Memory B cell (primary cell): ENCODE measurements around the gene CDH11.

ENCODE experiments used
- ATAC-seq: fragments of 150-1000 bp; cut with Tn5 transposase; 2 replicates; pipeline ENCODE4 v1.10.0; 2021; ENCODE audit warnings: low read depth, mild to moderate bottlenecking, moderate library complexity
- DNase-seq, 2 donors: peaks; one replicate each; pipeline ENCODE4 v3.0.0; 2022; ENCODE audit warnings: low spot score in 2 of 2
- H3K27ac Mint-ChIP-seq: one replicate; pipeline ENCODE4 v1.8.0; 2022; ENCODE audit warnings: mild to moderate bottlenecking, moderate library complexity, mixed read lengths
- H3K27me3 Mint-ChIP-seq: one replicate; pipeline ENCODE4 v1.8.0; 2022; ENCODE audit warnings: mixed read lengths
- H3K36me3 Mint-ChIP-seq: one replicate; pipeline ENCODE4 v1.8.0; 2022; ENCODE audit warnings: mild to moderate bottlenecking, mixed read lengths
- H3K4me1 Mint-ChIP-seq: one replicate; pipeline ENCODE4 v1.8.0; 2022; ENCODE audit warnings: mixed read lengths
- H3K4me3 Mint-ChIP-seq: one replicate; pipeline ENCODE4 v1.8.0; 2022; ENCODE audit warnings: mild to moderate bottlenecking, moderate library complexity, mixed read lengths
- H3K9me3 Mint-ChIP-seq: one replicate; pipeline ENCODE4 v1.8.0; 2022; ENCODE audit warnings: mixed read lengths

CDH11 gene

DNA sequence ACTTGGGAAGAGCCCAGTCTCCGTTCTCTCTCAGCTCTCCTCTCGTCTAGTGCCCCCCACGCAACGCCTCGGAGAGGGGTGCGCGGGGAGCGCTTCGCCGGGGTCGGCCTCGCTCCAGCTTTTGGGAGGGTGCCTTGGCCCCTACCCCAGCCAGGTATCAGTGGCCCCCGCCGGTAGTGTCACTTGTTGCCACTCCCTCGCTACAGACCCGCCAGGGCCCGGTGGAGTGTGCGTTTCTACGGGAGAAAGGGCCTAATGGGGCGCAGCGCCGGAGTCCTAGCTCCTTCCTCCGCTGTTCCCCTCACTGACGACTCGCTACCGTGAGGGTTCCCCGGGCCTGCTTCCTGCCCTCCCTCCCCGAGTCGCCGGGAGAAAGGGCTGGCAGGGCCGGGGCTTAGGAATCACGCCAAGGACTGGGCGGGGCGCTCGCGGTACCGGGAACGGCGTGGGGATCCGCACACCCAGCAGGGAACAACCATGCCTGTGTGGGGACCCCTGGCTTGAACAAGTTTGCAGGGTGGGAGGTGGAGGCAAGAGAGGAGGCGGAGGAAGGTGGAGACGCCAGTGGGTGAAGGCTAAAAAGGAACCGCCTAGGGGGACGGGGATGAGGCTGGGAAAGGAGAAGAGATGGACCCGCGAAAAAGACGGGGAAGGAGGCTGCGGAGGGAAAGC, 997 bp upstream of the CDH11 start:
- H3K27me3 Mint-ChIP-seq: peaks cover 9% of the 10 kb centered on the region
- no peak overlapping the region for H3K27ac Mint-ChIP-seq
- ATAC-seq: no peak
- no peaks in the 10 kb centered on the region for H3K4me1 Mint-ChIP-seq
- DNase-seq: no peak
- H3K4me3 Mint-ChIP-seq: no peak overlapping the region
- H3K9me3 Mint-ChIP-seq: no peaks in the 10 kb centered on the region
- no peaks in the 10 kb centered on the region for H3K36me3 Mint-ChIP-seq

DNA sequence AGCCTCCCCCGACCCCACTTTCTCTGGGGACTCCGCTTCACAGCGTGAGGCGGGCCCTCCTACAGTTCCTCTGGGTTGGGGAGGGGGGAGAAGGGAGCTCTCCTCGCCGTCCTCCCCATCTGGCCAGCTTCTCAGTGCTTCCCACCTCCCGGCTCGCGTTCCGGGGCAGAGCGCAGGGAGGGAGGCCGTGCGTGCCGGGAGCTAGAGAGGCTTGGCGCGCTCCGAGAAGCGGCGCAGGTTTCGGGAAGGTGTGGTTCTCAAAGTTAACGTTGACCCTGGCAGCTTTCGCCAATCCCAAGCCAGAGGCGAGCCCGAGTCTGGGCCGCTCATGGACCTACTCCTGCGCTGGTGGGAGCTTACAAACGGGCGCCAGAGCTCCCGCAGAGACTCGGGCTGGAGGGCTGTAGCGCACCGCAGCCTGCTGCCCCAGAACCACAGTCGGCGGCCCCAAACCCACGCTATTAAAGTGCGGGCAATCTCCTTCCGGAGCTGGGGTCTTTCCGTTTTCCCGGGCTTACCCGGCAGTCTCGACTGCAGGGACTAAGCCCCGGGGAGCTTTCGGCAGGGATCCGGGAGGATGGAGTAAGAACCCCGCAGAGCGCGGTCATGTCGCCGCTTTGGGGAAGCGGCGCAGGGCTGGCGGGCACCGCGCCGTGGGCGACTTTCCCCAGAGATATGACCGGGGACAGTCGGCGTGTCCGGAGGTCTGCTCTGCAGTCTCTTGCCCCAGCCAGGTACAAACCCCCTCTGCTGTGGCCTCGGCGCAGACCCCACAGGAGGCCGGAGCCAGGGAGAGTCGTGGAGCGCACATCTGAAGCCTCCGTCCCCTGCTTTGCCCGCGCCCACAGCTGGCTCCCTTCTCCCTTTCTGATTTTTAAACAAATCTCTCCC, 787 bp downstream of the CDH11 start:
- no peaks in the 10 kb centered on the region for H3K4me1 Mint-ChIP-seq
- no peak overlapping the region for H3K4me3 Mint-ChIP-seq
- DNase-seq (no peak), ATAC-seq (no peak)
- no peaks in the 10 kb centered on the region for H3K9me3 Mint-ChIP-seq
- no peak overlapping the region for H3K27ac Mint-ChIP-seq
- H3K36me3 Mint-ChIP-seq: no peaks in the 10 kb centered on the region
- peaks cover 9% of the 10 kb centered on the region for H3K27me3 Mint-ChIP-seq

DNA sequence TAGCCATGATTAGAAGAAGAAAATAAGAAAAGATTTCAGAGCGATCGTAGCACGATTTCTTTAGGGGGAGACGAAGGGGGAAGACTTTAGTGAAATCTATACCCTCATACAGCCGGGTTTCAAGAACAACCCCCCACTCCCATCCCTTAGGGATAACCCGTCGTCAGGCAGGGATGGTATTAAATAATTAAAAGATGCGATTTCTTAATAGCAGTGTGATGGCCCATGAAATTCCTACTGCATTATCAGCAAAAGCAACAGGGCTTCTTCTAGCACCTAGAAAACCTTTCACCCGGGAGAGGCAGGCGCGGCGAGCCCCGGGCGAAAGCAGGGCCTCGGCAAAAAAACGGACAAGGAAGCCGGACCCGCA, 1.4 kb downstream of the CDH11 start:
- H3K4me3 Mint-ChIP-seq: no peak overlapping the region
- ATAC-seq: no peak
- no peaks in the 10 kb centered on the region for H3K4me1 Mint-ChIP-seq
- no peaks in the 10 kb centered on the region for H3K9me3 Mint-ChIP-seq
- peaks cover 9% of the 10 kb centered on the region for H3K27me3 Mint-ChIP-seq
- H3K36me3 Mint-ChIP-seq: no peaks in the 10 kb centered on the region
- DNase-seq: no peak
- no peak overlapping the region for H3K27ac Mint-ChIP-seq

DNA sequence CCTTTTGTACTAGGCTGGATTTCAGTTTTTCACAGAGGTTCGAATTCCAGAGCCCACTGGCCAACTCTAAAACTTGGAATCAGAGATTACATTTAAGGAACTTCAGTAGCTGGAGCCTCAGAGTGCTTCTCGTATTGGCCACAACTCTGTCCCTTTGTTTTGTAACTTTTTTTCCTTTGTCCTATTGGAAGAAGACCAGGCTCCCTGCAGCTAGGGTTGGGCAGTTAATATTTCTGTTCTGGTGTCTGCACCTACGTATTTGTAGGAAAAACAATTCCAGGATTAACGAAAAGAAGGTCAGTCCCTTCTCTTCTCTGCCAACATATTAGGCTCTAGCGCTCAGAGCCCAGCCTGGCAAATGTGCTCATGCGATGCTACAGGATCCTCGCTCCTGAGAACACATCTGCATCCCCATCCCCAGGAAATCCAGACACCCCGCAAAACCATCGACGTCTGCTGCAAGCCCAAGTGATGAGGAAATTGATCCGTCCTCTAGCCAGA, 1.9 kb downstream of the CDH11 start:
- no peak overlapping the region for H3K4me3 Mint-ChIP-seq
- H3K27ac Mint-ChIP-seq: no peak overlapping the region
- peaks cover 9% of the 10 kb centered on the region for H3K27me3 Mint-ChIP-seq
- H3K36me3 Mint-ChIP-seq: no peaks in the 10 kb centered on the region
- no peaks in the 10 kb centered on the region for H3K4me1 Mint-ChIP-seq
- no peaks in the 10 kb centered on the region for H3K9me3 Mint-ChIP-seq
- DNase-seq (no peak), ATAC-seq (no peak)

DNA sequence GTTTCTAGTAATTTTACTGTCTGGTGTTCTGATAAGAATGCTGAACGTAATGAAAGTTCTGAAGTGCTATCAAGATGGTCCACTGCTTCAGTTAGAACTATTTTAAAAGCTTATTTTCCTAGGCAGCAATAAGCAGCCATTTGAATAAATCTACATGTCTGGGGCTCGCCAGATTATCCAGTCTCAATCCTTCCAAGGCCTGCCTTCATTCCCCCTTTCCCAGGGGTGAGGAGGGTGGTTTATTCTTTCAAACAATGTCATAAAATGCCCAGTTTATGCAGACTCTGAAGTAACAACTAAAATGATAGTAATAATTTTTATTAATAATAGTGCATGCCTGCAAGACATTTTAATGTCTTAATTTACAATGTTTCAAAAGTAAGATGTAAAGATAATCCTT, 2.4 kb downstream of the CDH11 start:
- no peak overlapping the region for H3K4me3 Mint-ChIP-seq
- no peak overlapping the region for H3K27ac Mint-ChIP-seq
- no peaks in the 10 kb centered on the region for H3K36me3 Mint-ChIP-seq
- H3K27me3 Mint-ChIP-seq: peaks cover 9% of the 10 kb centered on the region
- DNase-seq (no peak), ATAC-seq (no peak)
- no peaks in the 10 kb centered on the region for H3K4me1 Mint-ChIP-seq
- no peaks in the 10 kb centered on the region for H3K9me3 Mint-ChIP-seq

DNA sequence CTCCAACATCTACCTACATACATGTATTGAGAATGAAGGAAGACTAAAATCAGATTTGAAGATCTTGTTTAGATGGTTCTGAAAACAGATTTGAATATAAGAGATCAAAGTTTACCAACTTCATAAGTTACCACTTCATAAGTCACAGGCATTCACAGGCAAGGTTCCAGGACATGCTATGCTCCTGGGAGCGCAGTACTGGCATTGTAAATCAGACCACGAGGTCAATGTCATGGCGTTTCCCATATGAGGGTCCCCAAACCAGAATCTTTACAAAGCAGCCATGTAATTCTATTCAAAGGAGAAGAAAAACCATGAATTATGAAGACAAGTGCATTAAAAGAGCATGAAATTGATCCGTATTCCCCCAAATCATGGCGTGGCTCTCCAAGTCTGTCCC, 3.0 kb downstream of the CDH11 start:
- Mint-ChIP-seq H3K36me3 (no peaks in the 10 kb centered on the region), H3K27me3 (peaks cover 9% of the 10 kb centered on the region), H3K9me3 (no peaks in the 10 kb centered on the region), H3K4me1 (no peaks in the 10 kb centered on the region), H3K4me3 (no peak overlapping the region), H3K27ac (no peak overlapping the region)
- ATAC-seq: no peak
- no peak for DNase-seq

DNA sequence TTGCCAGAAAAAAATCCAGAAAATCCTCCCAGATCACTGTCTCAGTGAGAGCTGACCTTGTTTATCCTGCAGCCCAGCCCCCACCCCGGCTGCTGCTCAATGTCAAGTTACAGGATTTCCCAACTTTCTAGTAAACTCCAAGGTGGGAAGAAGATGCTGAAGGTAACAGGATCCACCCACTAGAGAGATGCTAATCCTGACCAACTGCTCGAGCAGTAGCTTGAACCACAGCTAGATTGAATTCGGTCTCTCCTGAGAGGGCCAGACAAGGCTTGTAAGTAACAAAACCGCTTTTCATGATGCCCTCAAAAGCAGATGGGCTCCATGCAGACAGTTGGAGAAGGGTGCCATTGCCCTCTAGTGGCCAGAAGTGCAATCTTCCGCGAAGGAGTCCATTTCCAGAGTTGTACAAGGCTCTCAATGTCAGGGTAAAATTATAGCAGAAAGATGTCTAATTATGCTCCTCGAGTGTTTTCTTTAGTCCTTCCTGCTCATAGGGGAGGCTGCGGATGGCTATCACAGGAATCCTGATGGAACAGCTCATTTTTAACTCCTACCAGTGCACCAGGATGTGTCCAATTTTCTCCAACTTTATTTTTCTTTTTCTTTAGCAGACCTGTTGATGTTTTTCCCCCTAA, 3.9 kb downstream of the CDH11 start:
- ATAC-seq (peak; percentile 35), DNase-seq (peak in 1 of 2 donors; percentile 11)
- H3K4me3 Mint-ChIP-seq: no peak overlapping the region
- no peak overlapping the region for H3K27ac Mint-ChIP-seq
- H3K9me3 Mint-ChIP-seq: no peaks in the 10 kb centered on the region
- H3K4me1 Mint-ChIP-seq: no peaks in the 10 kb centered on the region
- no peaks in the 10 kb centered on the region for H3K36me3 Mint-ChIP-seq
- peaks cover 6% of the 10 kb centered on the region for H3K27me3 Mint-ChIP-seq

DNA sequence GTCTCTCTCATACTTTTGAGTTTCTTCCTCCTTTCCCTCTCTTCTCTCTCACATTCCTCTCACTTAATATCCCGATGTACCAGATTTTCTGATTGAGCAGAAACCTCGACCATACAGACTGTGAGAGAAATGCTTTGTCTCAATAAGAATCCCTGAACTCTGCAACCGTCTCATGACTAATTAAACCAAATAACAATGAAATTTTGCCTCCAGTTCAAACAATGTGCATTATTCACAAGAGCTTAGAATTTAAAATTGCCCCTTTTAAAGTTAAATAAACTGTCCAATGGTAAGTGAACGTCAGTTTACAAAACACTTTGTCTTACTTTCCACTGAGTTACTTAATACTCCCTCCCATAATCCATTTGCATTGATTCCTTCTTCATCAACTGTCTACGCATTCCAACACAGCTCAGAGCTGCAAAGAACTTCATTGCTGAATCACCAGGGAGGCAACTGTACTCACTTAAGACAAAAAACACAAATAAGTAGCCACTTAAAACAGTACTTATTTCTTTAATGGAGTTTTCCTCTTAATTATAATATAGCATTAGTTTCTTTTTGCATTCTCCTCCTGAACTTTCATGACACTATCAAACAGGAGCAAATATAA, 4.9 kb downstream of the CDH11 start:
- H3K27me3 Mint-ChIP-seq: peaks cover 3% of the 10 kb centered on the region
- no peak for DNase-seq
- no peak overlapping the region for H3K27ac Mint-ChIP-seq
- ATAC-seq: no peak
- no peaks in the 10 kb centered on the region for H3K36me3 Mint-ChIP-seq
- no peaks in the 10 kb centered on the region for H3K9me3 Mint-ChIP-seq
- no peak overlapping the region for H3K4me3 Mint-ChIP-seq
- no peaks in the 10 kb centered on the region for H3K4me1 Mint-ChIP-seq

DNA sequence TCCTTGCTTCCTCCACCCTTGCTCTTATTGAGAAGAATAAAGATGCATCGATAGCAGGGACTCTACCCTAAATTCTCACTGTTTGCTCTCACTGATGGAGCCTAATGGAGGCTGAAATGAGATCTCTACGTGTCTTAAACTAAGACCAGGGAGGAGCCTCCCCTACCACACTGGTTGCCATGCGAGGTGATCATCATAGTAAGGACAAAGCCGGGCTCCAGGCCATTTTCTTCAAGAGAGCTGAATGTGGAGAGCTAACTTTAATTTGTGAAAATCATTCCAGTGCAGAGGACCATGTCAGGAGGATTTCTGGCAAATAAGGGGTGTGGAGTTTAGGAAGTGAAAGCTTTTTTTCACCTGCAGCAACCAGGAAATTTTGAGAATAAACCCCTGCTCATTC, 5.6 kb downstream of the CDH11 start:
- Mint-ChIP-seq H3K4me1 (no peaks in the 10 kb centered on the region), H3K27ac (no peak overlapping the region)
- no peak for DNase-seq

DNA sequence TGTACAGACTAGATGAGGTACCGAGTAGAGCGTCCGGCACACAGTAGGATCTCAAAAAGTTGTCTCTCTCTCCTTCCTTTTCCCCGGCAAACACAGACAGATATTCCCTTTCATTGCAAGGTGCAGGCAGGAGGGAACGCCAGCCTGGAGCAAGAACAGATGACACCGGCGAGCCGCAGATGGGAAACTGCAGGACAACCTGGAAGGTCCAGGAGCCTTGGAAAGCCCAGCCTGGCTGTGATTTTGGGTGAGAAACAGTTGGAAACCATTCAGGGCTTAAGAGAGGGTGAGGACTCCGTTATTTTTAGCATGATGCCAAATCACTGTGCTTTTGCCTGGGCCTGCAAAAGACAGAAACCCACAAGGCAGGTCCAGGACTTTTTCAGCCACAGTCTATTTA, 7.3 kb downstream of the CDH11 start:
- H3K4me3 Mint-ChIP-seq: no peak overlapping the region
- H3K4me1 Mint-ChIP-seq: no peaks in the 10 kb centered on the region
- ATAC-seq (no peak), DNase-seq (no peak)
- H3K36me3 Mint-ChIP-seq: no peaks in the 10 kb centered on the region
- no peaks in the 10 kb centered on the region for H3K27me3 Mint-ChIP-seq
- no peak overlapping the region for H3K27ac Mint-ChIP-seq
- H3K9me3 Mint-ChIP-seq: peaks cover 1% of the 10 kb centered on the region

More for the DNA sequence above, 5.6 kb downstream of the CDH11 start:
- peaks cover under 1% of the 10 kb centered on the region for H3K9me3 Mint-ChIP-seq
- H3K4me3 Mint-ChIP-seq: no peak overlapping the region
- no peaks in the 10 kb centered on the region for H3K36me3 Mint-ChIP-seq
- no peak for ATAC-seq
- peaks cover 3% of the 10 kb centered on the region for H3K27me3 Mint-ChIP-seq

DNA sequence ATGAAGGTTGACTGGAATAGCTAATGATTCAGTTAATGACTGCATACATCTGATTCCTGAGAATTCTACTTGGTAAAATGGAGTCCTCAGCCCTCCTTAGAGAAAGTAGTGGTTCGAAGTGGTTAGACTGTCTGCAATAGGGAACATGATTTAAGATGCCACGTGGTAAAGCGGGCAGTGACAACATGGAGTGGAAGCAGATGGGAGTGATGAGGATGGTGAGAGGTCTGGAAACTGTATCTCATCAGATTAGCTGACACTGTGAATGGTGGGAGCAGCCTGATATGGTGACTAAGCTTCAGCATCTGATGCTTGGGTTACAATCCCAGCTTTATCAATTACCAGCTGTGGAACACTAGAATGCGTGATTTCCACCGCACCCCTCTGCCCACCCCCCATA, 8.4 kb downstream of the CDH11 start:
- DNase-seq (no peak), ATAC-seq (no peak)
- H3K4me1 Mint-ChIP-seq: no peaks in the 10 kb centered on the region
- H3K4me3 Mint-ChIP-seq: no peak overlapping the region
- no peaks in the 10 kb centered on the region for H3K36me3 Mint-ChIP-seq
- peaks cover 1% of the 10 kb centered on the region for H3K9me3 Mint-ChIP-seq
- no peaks in the 10 kb centered on the region for H3K27me3 Mint-ChIP-seq
- no peak overlapping the region for H3K27ac Mint-ChIP-seq

DNA sequence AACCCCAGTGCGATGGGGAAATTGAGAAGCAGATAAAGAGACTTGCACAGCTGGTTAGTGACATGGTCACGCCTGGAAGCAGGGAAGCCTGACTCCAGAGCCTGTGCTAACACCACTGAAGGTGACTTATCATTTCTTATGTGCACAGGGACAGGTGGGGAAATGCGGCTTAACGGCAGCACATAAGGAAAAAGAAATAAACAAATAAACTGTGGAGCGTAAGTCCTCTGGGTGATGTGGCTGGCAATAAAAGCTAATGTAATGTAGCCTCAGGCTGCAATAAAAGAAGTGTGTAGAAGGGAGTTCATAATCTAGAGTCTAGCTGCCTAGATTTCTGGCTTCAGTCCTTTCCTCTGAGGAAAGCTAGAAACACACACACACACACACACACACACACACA, 10.6 kb downstream of the CDH11 start:
- H3K4me1 Mint-ChIP-seq: no peaks in the 10 kb centered on the region
- no peaks in the 10 kb centered on the region for H3K27me3 Mint-ChIP-seq
- H3K4me3 Mint-ChIP-seq: no peak overlapping the region
- ATAC-seq (no peak), DNase-seq (no peak)
- no peaks in the 10 kb centered on the region for H3K36me3 Mint-ChIP-seq
- H3K27ac Mint-ChIP-seq: no peak overlapping the region
- peaks cover 1% of the 10 kb centered on the region for H3K9me3 Mint-ChIP-seq

DNA sequence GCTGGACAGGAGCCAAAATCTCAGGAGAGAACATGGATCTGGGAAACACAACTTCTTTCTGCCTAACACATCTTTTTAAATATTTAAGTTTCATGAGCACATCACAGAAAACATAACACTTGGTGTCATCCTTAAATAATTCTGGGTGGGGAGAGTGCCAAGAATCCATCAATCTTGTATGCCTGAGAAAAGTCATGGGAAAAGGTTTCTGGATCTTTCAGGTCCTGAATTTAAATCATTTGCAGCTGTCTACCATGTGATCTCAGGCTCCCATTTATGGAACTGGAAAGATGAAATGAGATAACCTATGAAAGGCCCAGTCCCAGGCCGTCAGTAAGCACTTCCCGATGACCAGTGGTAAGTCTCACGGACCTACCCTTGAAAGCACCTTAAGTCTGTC, 15.1 kb downstream of the CDH11 start:
- no peak for ATAC-seq
- peaks cover 1% of the 10 kb centered on the region for H3K9me3 Mint-ChIP-seq
- no peaks in the 10 kb centered on the region for H3K4me1 Mint-ChIP-seq
- no peak overlapping the region for H3K27ac Mint-ChIP-seq
- H3K36me3 Mint-ChIP-seq: no peaks in the 10 kb centered on the region
- H3K27me3 Mint-ChIP-seq: no peaks in the 10 kb centered on the region
- no peak for DNase-seq
- no peak overlapping the region for H3K4me3 Mint-ChIP-seq

DNA sequence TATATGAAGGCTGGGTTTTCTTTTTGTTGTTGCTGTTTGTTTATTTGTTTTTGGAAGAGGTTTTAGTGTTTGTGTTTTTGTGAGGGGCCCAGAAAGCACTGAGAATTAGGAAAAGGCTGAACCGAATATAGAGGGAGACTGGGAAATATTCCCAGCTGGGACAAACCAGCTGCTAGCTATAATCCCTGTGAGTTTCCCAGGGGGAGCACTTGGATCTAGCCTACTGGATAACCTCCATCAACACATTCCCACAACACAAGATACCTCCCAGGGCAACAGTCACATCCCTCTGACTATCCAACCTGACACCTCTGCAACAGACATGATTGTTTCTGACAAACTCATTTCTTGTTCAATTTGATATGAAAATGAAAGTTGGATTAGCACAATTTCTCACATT, 16.7 kb downstream of the CDH11 start:
- no peak for ATAC-seq
- Mint-ChIP-seq H3K9me3 (peaks cover 1% of the 10 kb centered on the region), H3K4me1 (no peaks in the 10 kb centered on the region), H3K36me3 (no peaks in the 10 kb centered on the region), H3K27ac (no peak overlapping the region), H3K27me3 (no peaks in the 10 kb centered on the region), H3K4me3 (no peak overlapping the region)
- DNase-seq: no peak
